GM20431 (cell line): Measurements from ENCODE around the gene RTN4R.

ENCODE experiments used
- in situ Hi-C: fragments of 300-500 bp; cut with MseI, MboI; formaldehyde crosslinking; loops from one replicate; pipeline ENCODE4 v1.15.0; 2020; ENCODE audit warnings: low sequenced_read_pairs; ENCODE audit not compliant: unreplicated experiment

The RTN4R gene

GRCh38 chr22:20221421-20222340, 46.4 kb downstream of the RTN4R start:
- in situ Hi-C loops = no loop called here

- in situ Hi-C loops = no loop called here
These were observed 47.5 kb downstream of the RTN4R start for GRCh38 chr22:20220629-20221026.

DNA sequence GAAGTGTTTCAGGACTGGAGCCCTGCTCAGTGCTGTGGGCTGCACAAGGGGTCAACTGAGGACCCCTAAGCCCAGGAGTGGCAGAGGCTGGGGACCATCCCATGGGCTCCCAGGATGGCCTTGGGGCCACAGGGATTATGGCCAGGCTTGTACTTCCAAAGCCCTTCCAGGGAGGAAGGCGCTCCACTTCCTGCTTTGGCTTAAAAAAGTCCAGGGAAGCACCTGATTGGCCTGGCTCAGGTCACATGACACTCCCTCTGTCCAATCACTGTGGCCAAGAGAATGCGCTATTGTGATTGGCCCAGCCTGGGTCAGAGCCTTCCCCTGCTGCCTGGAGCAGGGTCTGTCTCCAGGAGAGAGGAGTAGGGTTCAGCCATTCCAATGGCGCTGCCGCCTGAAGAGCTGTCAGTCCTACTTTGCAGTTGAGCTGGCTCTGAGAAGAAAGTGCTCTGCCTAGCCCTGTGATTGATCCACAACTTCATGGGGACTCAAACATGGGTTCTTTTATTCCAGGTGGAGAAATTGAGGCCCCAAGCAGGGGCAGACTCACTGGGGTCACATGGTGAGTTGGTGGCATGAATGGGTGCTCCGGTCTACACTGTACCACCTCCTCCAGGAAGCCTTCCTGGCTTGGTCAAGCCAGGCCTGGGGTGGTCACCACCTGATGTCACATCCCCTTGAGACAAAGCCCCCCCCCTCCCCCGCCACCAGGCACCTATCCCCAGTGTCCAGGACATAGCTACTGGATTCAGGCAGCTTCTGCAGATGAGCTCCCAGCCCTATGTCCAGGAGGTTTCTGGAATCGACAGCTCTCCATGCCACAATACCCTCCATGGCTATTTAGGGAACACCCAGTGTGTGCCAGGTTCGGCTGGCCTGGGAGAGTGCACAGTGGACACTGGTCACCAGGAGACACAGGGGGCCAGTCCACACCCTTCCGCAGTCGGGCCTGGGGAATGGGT, 48.2 kb downstream of the RTN4R start:
- in situ Hi-C loops = no loop called here

DNA sequence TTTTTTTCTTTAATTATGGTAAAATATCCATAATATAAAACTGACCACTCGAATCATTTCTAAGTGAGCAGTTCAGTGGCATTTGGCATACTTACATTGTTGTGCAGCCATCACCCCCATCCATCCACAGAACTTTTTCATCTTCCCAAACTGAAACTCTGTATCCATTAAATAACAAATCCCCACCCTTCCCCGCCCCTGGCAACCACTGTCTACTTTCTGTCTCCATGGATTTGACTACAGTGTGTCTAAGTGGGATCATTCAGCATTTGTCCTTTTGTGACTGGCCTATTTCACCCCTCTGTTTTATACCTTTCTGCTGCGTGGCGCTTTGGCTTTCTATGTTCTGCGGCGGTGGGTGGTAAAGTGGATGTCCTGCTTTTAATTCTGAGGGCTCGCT, 49.1 kb downstream of the RTN4R start:
- in situ Hi-C loops = no loop called here

DNA sequence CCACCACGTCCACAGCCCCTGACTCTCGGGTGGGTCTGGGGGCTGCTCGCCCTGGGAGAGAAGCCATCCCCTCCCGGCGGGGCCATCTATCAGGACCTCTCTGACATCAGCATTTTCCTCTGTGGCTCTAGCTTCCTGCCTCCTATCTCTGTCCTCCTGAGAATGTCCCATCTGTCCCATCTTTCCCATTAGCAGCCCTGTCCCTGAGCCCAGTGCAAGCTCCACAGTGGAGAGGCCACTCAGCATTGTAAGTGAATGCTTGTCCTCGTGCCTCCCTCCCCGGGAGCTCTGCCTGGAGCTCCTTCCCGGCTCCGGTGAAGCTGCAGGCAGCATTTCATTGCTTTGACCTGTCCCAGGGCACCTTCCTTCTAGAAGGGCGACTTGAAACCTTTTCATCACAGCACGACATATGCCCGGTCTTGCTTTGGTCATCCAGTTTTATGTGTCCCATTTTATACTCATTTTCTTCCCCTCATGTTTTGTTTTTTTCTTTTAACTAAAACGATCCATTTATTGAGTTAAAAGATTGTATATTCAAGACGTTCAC, 49.7 kb downstream of the RTN4R start:
- in situ Hi-C loops = no loop called here

DNA sequence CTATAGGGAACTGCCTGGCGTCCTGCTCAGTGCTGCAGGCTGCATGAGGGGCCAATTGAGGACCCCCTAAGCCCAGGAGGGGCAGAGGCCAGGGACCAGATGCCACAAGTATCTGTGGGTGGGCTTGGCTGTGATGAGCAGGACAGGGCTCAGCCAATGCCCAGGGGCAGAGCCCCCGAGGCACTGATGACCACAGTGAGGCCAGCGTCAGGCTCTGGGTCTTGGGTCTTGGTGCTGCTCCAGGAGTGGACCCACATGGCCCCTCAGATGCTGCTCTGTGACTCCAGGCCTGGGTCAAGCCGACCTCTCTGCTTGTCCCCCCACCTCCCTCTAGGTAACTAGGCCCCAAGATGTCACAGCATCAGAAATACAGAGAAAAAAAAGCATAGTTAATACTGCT, 50.6 kb downstream of the RTN4R start:
- in situ Hi-C loops = no loop called here

DNA sequence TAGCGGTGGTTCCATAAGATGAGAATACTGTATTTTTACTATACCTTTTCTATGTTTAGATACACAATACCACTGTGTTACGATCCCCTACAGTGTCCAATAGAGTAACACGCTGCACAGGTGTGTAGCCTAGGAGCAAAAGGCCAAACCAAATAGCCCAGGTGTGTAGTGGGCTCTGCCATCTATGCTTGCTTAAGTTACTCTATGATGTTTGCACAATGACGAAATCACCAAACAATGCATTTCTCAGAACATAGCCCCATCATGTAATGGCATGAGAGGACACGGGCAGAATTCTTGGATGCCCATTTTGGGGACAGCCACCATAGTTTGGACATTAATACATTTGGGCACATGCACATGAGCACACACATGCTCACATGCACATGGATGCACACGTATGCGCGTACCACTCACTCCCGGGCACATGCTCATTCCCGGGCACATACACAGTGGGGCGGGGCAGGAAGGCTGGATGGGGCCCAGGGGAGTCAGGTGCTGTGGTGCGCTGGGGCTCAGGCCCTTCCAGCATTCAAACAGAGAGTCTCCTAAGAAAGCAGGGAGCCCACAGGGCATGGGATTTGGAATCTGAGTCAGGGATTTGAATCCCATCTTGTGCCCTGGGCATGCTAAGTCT, 51.1 kb downstream of the RTN4R start:
- in situ Hi-C loops = no loop called here

GRCh38 chr22:20215742-20216141, 52.4 kb downstream of the RTN4R start:
- in situ Hi-C loops = no loop called here

GRCh38 chr22:20214853-20215252, 53.3 kb downstream of the RTN4R start:
- in situ Hi-C loops = no loop called here

DNA sequence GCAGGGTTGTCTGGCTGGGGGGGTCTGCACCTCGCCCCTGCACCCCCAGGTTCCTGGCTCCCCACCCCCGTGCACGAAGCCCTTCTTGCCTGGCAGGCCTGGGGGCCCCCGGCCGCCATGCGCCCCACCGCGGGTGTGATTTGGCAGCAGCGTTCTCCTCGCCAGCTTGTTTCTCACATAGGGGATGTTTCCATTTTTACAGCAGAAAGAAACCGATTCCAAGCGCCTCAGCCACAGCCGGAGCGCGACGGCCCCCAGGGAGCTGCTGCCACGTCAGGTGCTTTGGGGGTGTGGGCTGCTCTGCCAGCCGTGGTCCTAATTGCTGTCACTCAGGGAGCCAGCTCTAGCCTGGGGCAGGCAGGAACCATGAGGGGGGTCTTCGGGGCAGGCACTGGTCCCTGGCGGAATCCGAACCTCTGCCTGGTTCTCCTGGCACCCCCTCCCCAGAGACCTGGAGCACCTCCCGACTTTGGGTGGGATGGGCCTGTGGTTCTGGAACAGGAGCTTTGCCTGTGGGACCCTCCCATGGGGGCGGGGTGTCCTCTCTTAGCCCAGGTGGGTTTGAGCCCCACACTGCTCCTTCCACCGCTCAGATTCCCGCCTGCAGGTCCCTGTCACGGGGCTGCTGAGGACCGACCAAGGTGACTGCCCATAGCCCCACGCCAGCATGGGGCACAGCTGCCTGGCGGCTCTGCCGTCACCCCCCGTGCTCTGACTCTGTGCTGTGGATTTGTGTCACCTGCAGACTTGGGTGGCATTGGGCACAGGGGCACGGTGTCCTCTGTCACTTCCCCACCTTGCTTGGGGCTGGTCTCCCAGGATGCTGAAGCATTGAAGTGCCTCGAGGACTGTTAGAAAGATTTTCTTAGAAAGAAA, 54.0 kb downstream of the RTN4R start:
- in situ Hi-C loops = no loop called here

GRCh38 chr22:20212754-20213699, 55.1 kb downstream of the RTN4R start:
- in situ Hi-C loops = no loop called here

- in situ Hi-C loops = no loop called here
These were observed 55.9 kb downstream of the RTN4R start for GRCh38 chr22:20211997-20212753.

DNA sequence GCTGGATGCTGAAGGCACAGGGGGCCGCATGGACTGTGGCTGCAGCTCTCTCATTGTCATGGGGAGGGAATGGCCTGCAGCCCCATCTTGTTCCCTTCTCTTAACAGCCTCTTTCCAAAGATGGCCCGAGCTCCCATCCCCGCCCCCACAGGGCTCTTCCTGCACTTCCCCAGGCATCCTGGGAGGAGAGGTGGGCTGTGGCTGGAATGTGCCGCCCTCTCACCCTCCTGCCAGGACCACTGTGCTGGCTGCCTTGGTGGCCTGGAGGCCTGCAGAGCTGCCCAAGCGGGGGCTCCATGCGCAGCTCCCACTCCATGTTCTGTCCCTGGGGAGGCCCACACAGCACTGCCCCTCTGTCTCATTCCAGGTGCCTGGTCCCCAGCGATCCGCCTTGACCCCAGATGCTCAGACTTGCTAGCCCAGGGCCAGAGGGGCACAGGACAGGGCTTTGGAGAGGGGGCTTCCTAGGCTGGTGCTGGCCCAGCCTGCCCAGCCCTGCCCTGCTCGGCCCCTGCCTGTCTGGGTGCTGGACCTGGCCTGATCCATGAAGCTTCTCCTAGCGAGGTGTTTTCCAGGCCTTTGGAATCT, 56.6 kb downstream of the RTN4R start:
- in situ Hi-C loops = no loop called here

DNA sequence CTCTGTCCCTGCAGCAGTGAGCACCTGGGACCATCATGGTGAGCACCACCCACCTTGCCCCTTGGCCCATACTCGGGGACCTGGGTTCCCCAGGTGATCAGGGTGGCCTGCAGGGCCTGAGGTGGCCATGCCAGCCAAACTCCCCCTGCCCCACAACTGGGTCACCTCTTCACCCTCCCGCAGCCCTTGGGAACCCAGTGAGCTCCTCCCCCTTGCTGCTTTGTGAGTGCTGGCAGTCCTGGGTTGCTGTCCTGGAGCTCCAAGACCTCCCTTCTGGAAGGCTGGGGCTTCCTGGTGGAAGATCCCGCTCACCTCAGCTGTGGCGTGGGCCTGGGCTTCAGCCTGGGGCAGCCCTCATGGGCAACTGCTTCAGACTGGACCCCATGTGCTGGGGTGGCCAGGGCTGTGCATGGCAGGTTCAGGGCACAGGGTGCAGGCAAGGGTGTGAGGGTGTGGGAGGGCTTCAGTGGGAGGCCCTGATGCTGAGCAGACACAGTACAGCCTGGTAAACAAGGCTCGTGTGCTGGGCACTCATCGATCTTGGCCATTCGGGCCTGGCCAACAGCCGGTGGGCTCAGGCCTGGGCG, 57.6 kb downstream of the RTN4R start:
- in situ Hi-C loops = no loop called here

- in situ Hi-C loops = no loop called here
These were observed 58.3 kb downstream of the RTN4R start for GRCh38 chr22:20209761-20210250.

DNA sequence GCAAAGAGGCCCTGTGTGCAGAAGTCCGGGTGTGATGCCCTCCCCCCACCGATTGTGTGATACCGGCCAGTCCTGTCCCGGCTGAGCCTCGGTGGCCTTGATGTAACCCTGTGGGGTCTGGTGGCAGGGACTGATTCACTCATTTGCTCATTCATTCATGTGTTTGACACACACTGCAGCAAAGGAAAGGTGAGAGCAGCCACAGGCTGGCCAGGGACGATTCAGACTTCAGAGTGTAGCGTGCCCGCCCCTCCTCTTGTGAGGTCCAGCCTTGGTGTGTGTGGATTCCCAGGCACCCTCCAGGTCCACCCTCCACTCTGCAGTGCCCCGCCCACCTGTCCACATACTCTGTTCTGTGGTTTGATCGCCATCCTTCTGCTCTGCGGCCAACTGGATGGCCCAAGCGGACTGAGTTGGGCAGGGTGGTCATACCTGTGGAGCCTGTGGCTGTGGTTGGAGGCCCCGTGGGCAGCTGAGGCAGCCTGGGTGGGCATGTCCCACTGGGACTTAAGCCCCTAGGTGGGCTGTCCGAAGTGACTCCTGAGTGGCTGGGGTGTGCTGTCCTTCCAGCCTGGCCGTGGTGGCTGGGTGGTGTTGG, 59.3 kb downstream of the RTN4R start:
- in situ Hi-C loops = no loop called here
